SHP77 treated with DMSO at 0.1 percent for 48 hours (cell line): Measurements from ENCODE around the gene TRAF3IP1.
"Not testable (repeated sequence)": the region's sequence is repeated elsewhere in the genome, so short reads cannot be mapped to it uniquely, and the experiment has no call there.

Experiments used
- DNase-seq: peaks from one replicate; lab custom pipeline; 2025; lab: John Stamatoyannopoulos, UW

The TRAF3IP1 gene

GRCh38 chr2:238380785-238381184 is 60.5 kb downstream of the TRAF3IP1 start:
- no peak for DNase-seq

GRCh38 chr2:238381341-238382115 is 61.2 kb downstream of the TRAF3IP1 start:
- DNase-seq: no peak

GRCh38 chr2:238382381-238382781 is 62.1 kb downstream of the TRAF3IP1 start:
- no peak for DNase-seq

GRCh38 chr2:238383135-238383534 is 62.8 kb downstream of the TRAF3IP1 start:
- DNase-seq: no peak

- DNase-seq: no peak
Observed at GRCh38 chr2:238383743-238384380, 63.5 kb downstream of the TRAF3IP1 start.

GRCh38 chr2:238387332-238387731 is 67.0 kb downstream of the TRAF3IP1 start:
- no peak for DNase-seq

- DNase-seq: no peak
Observed at GRCh38 chr2:238388794-238389193, 68.5 kb downstream of the TRAF3IP1 start.

- DNase-seq: peak; percentile 81
Observed at GRCh38 chr2:238389988-238390589, 69.8 kb downstream of the TRAF3IP1 start.

- no peak for DNase-seq
Observed at GRCh38 chr2:238391042-238391689, 70.8 kb downstream of the TRAF3IP1 start.

GRCh38 chr2:238396663-238397062 is 76.3 kb downstream of the TRAF3IP1 start:
- DNase-seq: no peak

GRCh38 chr2:238397356-238397755 is 77.0 kb downstream of the TRAF3IP1 start:
- no peak for DNase-seq

GRCh38 chr2:238398577-238398976 is 78.3 kb downstream of the TRAF3IP1 start:
- no peak for DNase-seq

GRCh38 chr2:238399094-238399493 is 78.8 kb downstream of the TRAF3IP1 start:
- no peak for DNase-seq

GRCh38 chr2:238401551-238401950 is 81.2 kb downstream of the TRAF3IP1 start:
- DNase-seq: no peak

GRCh38 chr2:238403632-238404405 is 83.5 kb downstream of the TRAF3IP1 start:
- DNase-seq: peak; percentile 26

GRCh38 chr2:238404406-238405216 is 84.3 kb downstream of the TRAF3IP1 start:
- no peak for DNase-seq

GRCh38 chr2:238405217-238405555 is 84.9 kb downstream of the TRAF3IP1 start:
- not testable (repeated sequence) for DNase-seq

GRCh38 chr2:238406221-238406997 is 86.1 kb downstream of the TRAF3IP1 start:
- DNase-seq: no peak

GRCh38 chr2:238406998-238407285 is 86.6 kb downstream of the TRAF3IP1 start:
- DNase-seq: no peak

- no peak for DNase-seq
Observed at GRCh38 chr2:238407566-238407965, 87.2 kb downstream of the TRAF3IP1 start.
